Neutrophil (primary cell): ENCODE measurements around the gene TRIM8.

Source experiments
- H3K27ac ChIP-seq: fragments of 200-600 bp; sonication (generic); 2 replicates; pipeline ENCODE4 v1.5.1; 2016; ENCODE audit warnings: mild to moderate bottlenecking, moderate library complexity
- H3K27me3 ChIP-seq: fragments of 200-600 bp; sonication (generic); 2 replicates; pipeline ENCODE4 v1.6.0; 2016; ENCODE audit warnings: mild to moderate bottlenecking
- H3K36me3 ChIP-seq: fragments of 200-600 bp; sonication (generic); 2 replicates; pipeline ENCODE4 v1.5.1; 2017
- H3K4me1 ChIP-seq, 2 experiments: fragments of 200-600 bp in 1 of 2; sonication (generic) in 1 of 2; 1 replicate in 1 of 2; 2 replicates in 1 of 2; pipeline versions ENCODE4 v1.5.1 to v1.6.1; 2013 to 2016; ENCODE audit warnings: low read depth in 1 of 2, low read length in 1 of 2, mild to moderate bottlenecking in 1 of 2, moderate library complexity in 1 of 2; ENCODE audit not compliant: control insufficient read depth in 1 of 2, insufficient read depth in 1 of 2
- H3K4me3 ChIP-seq, 2 experiments: fragments of 200-600 bp in 1 of 2; sonication (generic) in 1 of 2; 1 replicate in 1 of 2; 2 replicates in 1 of 2; pipeline ENCODE4 v1.5.1; 2013 to 2016; ENCODE audit warnings: low read depth in 1 of 2, low read length in 1 of 2, mild to moderate bottlenecking in 1 of 2, moderate library complexity in 1 of 2
- H3K9me3 ChIP-seq: fragments of 200-600 bp; sonication (generic); 2 replicates; pipeline ENCODE4 v1.5.1; 2016
- CTCF ChIP-seq: fragments of 200-600 bp; sonication (generic); IDR thresholded peaks from 2 replicates; pipeline ENCODE4 v1.5.1; 2016; ENCODE audit warnings: antibody characterized with exemption

TRIM8 gene

GRCh38 chr10:102668326-102669107 lies 24.2 kb downstream of the TRIM8 start:
- Histone ChIP-seq H3K27ac (no peak overlapping the region), H3K9me3 (no peaks in the 10 kb centered on the region), H3K4me1 (peaks cover 5 to 12% of the 10 kb centered on the region in 2 experiments), H3K4me3 (no peak overlapping the region), H3K36me3 (no peaks in the 10 kb centered on the region), H3K27me3 (peaks cover 11% of the 10 kb centered on the region)
- no peak for TF ChIP-seq CTCF

GRCh38 chr10:102669206-102670064 lies 25.2 kb downstream of the TRIM8 start:
- Histone ChIP-seq H3K27me3 (peaks cover 18% of the 10 kb centered on the region), H3K9me3 (no peaks in the 10 kb centered on the region), H3K4me1 (peaks cover 15 to 21% of the 10 kb centered on the region in 2 experiments), H3K36me3 (no peaks in the 10 kb centered on the region), H3K4me3 (no peak overlapping the region), H3K27ac (no peak overlapping the region)
- TF ChIP-seq CTCF = no peak

- H3K4me1 ChIP-seq = peaks cover 22 to 28% of the 10 kb centered on the region in 2 experiments
- no peak for TF ChIP-seq CTCF
Measured at GRCh38 chr10:102670065-102670670, 25.9 kb downstream of the TRIM8 start.

GRCh38 chr10:102670871-102671434 lies 26.7 kb downstream of the TRIM8 start:
- no peak for TF ChIP-seq CTCF
- no peaks in the 10 kb centered on the region for H3K36me3 ChIP-seq
- no peak overlapping the region for H3K4me3 ChIP-seq
- peaks cover 23% of the 10 kb centered on the region for H3K27me3 ChIP-seq
- H3K27ac ChIP-seq = no peak overlapping the region
- peaks cover 30 to 36% of the 10 kb centered on the region in 2 experiments for H3K4me1 ChIP-seq
- H3K9me3 ChIP-seq = no peaks in the 10 kb centered on the region

More at GRCh38 chr10:102670065-102670670, 25.9 kb downstream of the TRIM8 start:
- H3K27me3 ChIP-seq = peaks cover 23% of the 10 kb centered on the region
- no peak overlapping the region for H3K4me3 ChIP-seq
- H3K9me3 ChIP-seq = no peaks in the 10 kb centered on the region
- no peaks in the 10 kb centered on the region for H3K36me3 ChIP-seq
- no peak overlapping the region for H3K27ac ChIP-seq

GRCh38 chr10:102673236-102673818 lies 29.0 kb downstream of the TRIM8 start:
- no peak for TF ChIP-seq CTCF
- no peaks in the 10 kb centered on the region for H3K36me3 ChIP-seq
- peaks cover 53 to 56% of the 10 kb centered on the region in 2 experiments for H3K4me1 ChIP-seq
- no peaks in the 10 kb centered on the region for H3K9me3 ChIP-seq
- peak overlapping the region; percentile 56 to 64 for H3K4me3 ChIP-seq
- peaks cover 23% of the 10 kb centered on the region for H3K27me3 ChIP-seq
- H3K27ac ChIP-seq = peak overlapping the region; percentile 98
